ENCODE results near the gene BIN1.

The BIN1 gene

DNA sequence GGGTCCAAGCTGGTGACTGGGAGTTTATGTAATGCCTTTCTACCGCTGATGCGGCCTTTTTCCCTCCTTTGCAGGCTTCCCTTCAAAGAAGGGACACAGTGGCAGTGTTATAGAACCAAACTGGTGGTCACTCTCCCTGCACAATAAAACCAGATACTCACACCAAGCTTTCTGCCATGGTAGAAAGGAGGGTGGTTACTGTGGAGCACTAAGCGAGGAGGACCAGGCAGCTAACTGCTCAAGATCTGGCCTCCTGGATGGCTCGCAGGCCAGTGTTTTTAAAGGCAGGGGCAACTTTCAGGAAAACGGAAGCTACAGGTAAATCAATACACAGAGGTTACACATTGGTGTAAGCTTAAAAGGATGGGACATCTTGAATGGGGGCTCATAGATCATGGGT lies 89.4 kb downstream of the BIN1 start:
- TF ChIP-seq CTCF (conservative IDR thresholded peaks at IDR 0.05; ENCODE audit: low read depth, low read length): no peak
- no peak overlapping the region for H3K4me3 ChIP-seq (ENCODE audit: low read depth, low read length)
- no peak for DNase-seq (ENCODE audit: low read depth)

DNA sequence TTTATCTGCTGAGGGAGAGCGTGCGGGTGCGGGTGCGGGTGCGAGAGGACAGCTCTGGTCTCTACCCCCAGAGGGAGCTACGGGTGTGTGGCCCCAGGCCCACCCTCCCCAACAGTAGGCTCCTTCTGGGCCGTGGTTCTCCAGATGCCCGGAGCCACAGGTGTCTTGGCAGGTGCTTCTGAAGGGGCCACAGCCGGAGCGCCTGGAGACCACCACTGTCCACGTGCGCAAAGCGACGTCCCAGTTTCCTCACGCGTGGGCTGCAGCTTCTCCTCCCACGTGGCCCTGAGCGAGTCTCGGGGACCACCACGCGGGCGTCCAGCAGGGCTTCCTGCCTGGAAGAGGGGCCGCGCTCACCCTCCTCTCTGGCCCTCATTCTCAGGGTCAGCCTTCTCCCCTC lies 90.6 kb downstream of the BIN1 start:
- DNase-seq (ENCODE audit: low read depth): no peak
- TF ChIP-seq CTCF (conservative IDR thresholded peaks at IDR 0.05; ENCODE audit: low read depth, low read length): no peak

GRCh38 chr2:127015106-127015910 lies 91.6 kb downstream of the BIN1 start:
- TF ChIP-seq CTCF (conservative IDR thresholded peaks at IDR 0.05; ENCODE audit: low read depth, low read length): no peak
- no peak for DNase-seq (ENCODE audit: low read depth)
- no peak overlapping the region for H3K4me3 ChIP-seq (ENCODE audit: low read depth, low read length)

More for the DNA sequence above, 90.6 kb downstream of the BIN1 start:
- no peak overlapping the region for H3K4me3 ChIP-seq (ENCODE audit: low read depth, low read length)

- TF ChIP-seq CTCF (conservative IDR thresholded peaks at IDR 0.05; ENCODE audit: low read depth, low read length): no peak
- peak; percentile 99 for DNase-seq (ENCODE audit: low read depth)
- H3K4me3 ChIP-seq (ENCODE audit: low read depth, low read length): no peak overlapping the region
These were observed 92.3 kb downstream of the BIN1 start for GRCh38 chr2:127014630-127015029.

DNA sequence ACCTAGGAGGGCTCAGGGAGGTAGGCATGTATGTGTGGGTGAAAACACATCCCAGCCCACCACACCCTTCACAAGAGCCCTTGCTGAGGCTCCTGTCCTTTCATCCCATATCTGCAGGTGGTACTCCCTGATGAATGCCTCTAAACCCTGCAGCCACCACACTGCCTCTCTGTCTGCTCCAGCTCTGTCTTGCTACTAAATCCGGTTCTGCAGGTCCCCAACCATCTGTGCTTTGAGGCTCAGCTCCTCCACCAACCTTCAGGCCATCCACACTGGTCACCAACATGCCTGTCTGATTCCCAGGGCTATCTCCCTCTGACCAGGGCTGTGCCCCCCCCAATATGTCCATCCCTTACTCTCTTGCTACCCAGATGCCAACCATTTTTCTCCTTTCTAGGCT lies 92.7 kb downstream of the BIN1 start:
- TF ChIP-seq CTCF (conservative IDR thresholded peaks at IDR 0.05; ENCODE audit: low read depth, low read length): no peak
- DNase-seq (ENCODE audit: low read depth): no peak
- H3K4me3 ChIP-seq (ENCODE audit: low read depth, low read length): no peak overlapping the region

DNA sequence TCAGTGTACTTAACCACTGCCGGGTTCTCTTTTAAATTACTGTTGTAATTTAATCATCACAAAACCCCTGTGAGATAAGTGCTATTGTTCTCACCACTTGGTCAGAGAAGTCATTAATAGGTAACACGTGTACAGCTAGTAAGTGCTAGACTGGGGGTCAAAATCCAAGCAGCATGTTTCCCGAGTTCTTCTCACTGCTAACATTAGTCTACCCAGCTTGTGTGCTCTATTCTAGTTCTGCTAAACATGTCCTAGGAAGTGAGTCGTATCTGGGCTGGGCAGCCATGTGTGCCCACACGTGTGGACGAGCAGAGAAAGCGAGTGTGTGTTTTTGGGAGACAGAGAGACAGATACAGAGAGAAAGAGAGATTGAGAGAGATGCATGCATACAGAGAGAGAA lies 94.1 kb downstream of the BIN1 start:
- no peak for TF ChIP-seq CTCF (conservative IDR thresholded peaks at IDR 0.05; ENCODE audit: low read depth, low read length)
- H3K4me3 ChIP-seq (ENCODE audit: low read depth, low read length): no peak overlapping the region
- no peak for DNase-seq (ENCODE audit: low read depth)

- no peak overlapping the region for H3K4me3 ChIP-seq (ENCODE audit: low read depth, low read length)
- DNase-seq (ENCODE audit: low read depth): no peak
- no peak for TF ChIP-seq CTCF (conservative IDR thresholded peaks at IDR 0.05; ENCODE audit: low read depth, low read length)
These were observed 94.7 kb downstream of the BIN1 start for GRCh38 chr2:127012215-127012614.
